Lower leg skin (tissue), 3 donors: ENCODE results near the gene MTMR12.

ENCODE experiments used
- POLR2A ChIP-seq, 2 donors: fragments of 450-650 bp; IDR thresholded peaks; one replicate each; pipeline ENCODE4 v1.6.1; 2016 to 2017; ENCODE audit warnings: antibody characterized with exemption in 2 of 2, mild to moderate bottlenecking in 1 of 2, moderate library complexity in 1 of 2
- TF ChIP-seq, protein P1 (sequence below), 3 donors: fragments of 450-650 bp; IDR thresholded peaks; one replicate each; pipeline ENCODE4 v1.5.1; 2016; ENCODE audit warnings: antibody characterized with exemption in 3 of 3, mild to moderate bottlenecking in 3 of 3, moderate library complexity in 2 of 3

- no peak for TF ChIP-seq POLR2A (IDR thresholded peaks at IDR 0.05)
- TF ChIP-seq, protein P1, sequence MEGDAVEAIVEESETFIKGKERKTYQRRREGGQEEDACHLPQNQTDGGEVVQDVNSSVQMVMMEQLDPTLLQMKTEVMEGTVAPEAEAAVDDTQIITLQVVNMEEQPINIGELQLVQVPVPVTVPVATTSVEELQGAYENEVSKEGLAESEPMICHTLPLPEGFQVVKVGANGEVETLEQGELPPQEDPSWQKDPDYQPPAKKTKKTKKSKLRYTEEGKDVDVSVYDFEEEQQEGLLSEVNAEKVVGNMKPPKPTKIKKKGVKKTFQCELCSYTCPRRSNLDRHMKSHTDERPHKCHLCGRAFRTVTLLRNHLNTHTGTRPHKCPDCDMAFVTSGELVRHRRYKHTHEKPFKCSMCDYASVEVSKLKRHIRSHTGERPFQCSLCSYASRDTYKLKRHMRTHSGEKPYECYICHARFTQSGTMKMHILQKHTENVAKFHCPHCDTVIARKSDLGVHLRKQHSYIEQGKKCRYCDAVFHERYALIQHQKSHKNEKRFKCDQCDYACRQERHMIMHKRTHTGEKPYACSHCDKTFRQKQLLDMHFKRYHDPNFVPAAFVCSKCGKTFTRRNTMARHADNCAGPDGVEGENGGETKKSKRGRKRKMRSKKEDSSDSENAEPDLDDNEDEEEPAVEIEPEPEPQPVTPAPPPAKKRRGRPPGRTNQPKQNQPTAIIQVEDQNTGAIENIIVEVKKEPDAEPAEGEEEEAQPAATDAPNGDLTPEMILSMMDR (IDR thresholded peaks at IDR 0.05) = no peak
Measured at GRCh38 chr5:32273821-32274220, 38.9 kb downstream of the MTMR12 start.
